ENCODE data around the gene GCNT2. TPM values are rescaled to one million over a fixed set of nuclear protein-coding genes. Genes with fewer than 3 reads are reported as not detected.

The GCNT2 gene
- total and polyA plus RNA-seq, 2 of the 8 experiments (the other 6 are each of a cell fraction or from before 2014, with no cell fraction given), result 19.3 to 52.5 TPM

GRCh38 chr6:10513544-10513943 lies 7.6 kb upstream of the GCNT2 start:
- H3K9me3 ChIP-seq (ENCODE audit: insufficient read depth in 2 of 2, low read depth in 1 of 2, low read length in 1 of 2), result no peaks in the 10 kb centered on the region
- no peak overlapping the region for H4K91ac ChIP-seq (replicated peaks; ENCODE audit: insufficient read length, low read length)
- 91% methylated on average over 2 of the region's 2 CpGs; no CpG with 5 or more reads in 1 of the 2 experiments for WGBS, 2 experiments (ENCODE audit: extremely low coverage in 1 of 2, insufficient coverage in 1 of 2, insufficient read length in 1 of 2, insufficient replicate concordance in 2 of 2, low coverage in 1 of 2, low lambda C conversion rate in 2 of 2, missing lambda C conversion rate in 1 of 2)
- H2BK12ac ChIP-seq (ENCODE audit: low read depth, low read length), result no peak overlapping the region
- TF ChIP-seq JUN (IDR thresholded peaks at IDR 0.05; ENCODE audit: low read depth, low read length) (no peak), SP2 (IDR thresholded peaks at IDR 0.05; ENCODE audit: low read length) (no peak), CBX8 (IDR thresholded peaks at IDR 0.05; ENCODE audit: borderline replicate concordance, low read depth, low read length) (no peak), TBP (IDR thresholded peaks at IDR 0.05; ENCODE audit: low read depth, low read length) (no peak), CTCF (IDR thresholded peaks at IDR 0.05; ENCODE audit: control extremely low read depth in 1 of 3, insufficient read depth in 1 of 3, low read depth in 1 of 3, low read length in 3 of 3) (no peak)
- no peak overlapping the region for H3K14ac ChIP-seq (ENCODE audit: insufficient read length)
- H3K36me3 ChIP-seq (ENCODE audit: control insufficient read depth in 2 of 4, insufficient read depth in 4 of 4, low read length in 3 of 4), result no peaks in the 10 kb centered on the region
- H3K79me1 ChIP-seq (ENCODE audit: low read depth, low read length), result no peaks in the 10 kb centered on the region
- no peak overlapping the region for H2AK5ac ChIP-seq (ENCODE audit: low read depth, low read length)
- no peak overlapping the region for H2AFZ ChIP-seq (ENCODE audit: low read length)
- no peaks in the 10 kb centered on the region for H3K27me3 ChIP-seq (replicated peaks in 1 of 4; ENCODE audit: control insufficient read depth in 3 of 4, extremely low read depth in 1 of 4, insufficient read depth in 3 of 4, low read length in 3 of 4)
- no peak overlapping the region for H3K27ac ChIP-seq (ENCODE audit: low read depth, low read length)
- H3K56ac ChIP-seq (replicated peaks; ENCODE audit: insufficient read length, low read depth, low read length), result no peak overlapping the region
- H3K4ac ChIP-seq (replicated peaks; ENCODE audit: insufficient read length, low read depth, low read length), result no peak overlapping the region
- H4K5ac ChIP-seq (ENCODE audit: insufficient read length, low read depth, low read length), result no peak overlapping the region
- no peak overlapping the region for H2BK20ac ChIP-seq (ENCODE audit: low read length)
- no peak overlapping the region for H3K18ac ChIP-seq (ENCODE audit: extremely low read depth, low read length)
- DNase-seq (ENCODE audit: low read depth in 1 of 2, low spot score in 2 of 2), result no peak
- no peaks in the 10 kb centered on the region for H4K20me1 ChIP-seq (replicated peaks in 1 of 2; ENCODE audit: control insufficient read depth in 1 of 2, insufficient read depth in 2 of 2, low read length in 2 of 2)
- no peak overlapping the region for H4K8ac ChIP-seq (ENCODE audit: extremely low read depth, insufficient read depth, low read length)
- H2BK15ac ChIP-seq (ENCODE audit: low read length), result no peak overlapping the region
- H3K23ac ChIP-seq (ENCODE audit: insufficient read length), result no peak overlapping the region
- H3K79me2 ChIP-seq (ENCODE audit: control insufficient read depth in 1 of 2, insufficient read depth in 2 of 2, low read length in 2 of 2), result no peaks in the 10 kb centered on the region
- POLR2A ChIA-PET (ENCODE audit: partially characterized antibody), result interaction anchor here (0.6 to 1.4 kb wide), 3 partner anchors 9 to 145 kb away, joined by 3 to 4 read pairs (median 3); no protein-coding TSS in a partner anchor
- no peak overlapping the region for H2BK5ac ChIP-seq (ENCODE audit: low read depth, low read length)
- H3K4me2 ChIP-seq (ENCODE audit: insufficient read depth in 1 of 2, low read depth in 2 of 2, low read length in 2 of 2), result no peak overlapping the region
- H2BK120ac ChIP-seq (replicated peaks; ENCODE audit: low read depth, low read length), result no peak overlapping the region
- peaks cover 0 to 7% (median 2%) of the 10 kb centered on the region in 4 experiments; a peak in 3 of 7 replicates for H3K4me1 ChIP-seq (replicated peaks in 1 of 4; ENCODE audit: control insufficient read depth in 3 of 4, insufficient read depth in 4 of 4, low read length in 3 of 4)
- no peaks in the 10 kb centered on the region for H3K23me2 ChIP-seq (ENCODE audit: low read depth, low read length)
- CTCF ChIA-PET (ENCODE audit: partially characterized antibody), result interaction anchor here (0.8 to 1.2 kb wide), 2 partner anchors 14 to 209 kb away, joined by 3 read pairs; partner anchors contain the start of gene TMEM14C
- no peak overlapping the region for H3K9ac ChIP-seq (replicated peaks in 1 of 4; ENCODE audit: extremely low read depth in 1 of 4, low read depth in 3 of 4, low read length in 3 of 4)
- FAIRE-seq, result no peak
- no peak overlapping the region for H3K4me3 ChIP-seq (ENCODE audit: extremely low read depth in 1 of 4, insufficient read depth in 2 of 4, low read depth in 3 of 4, low read length in 4 of 4)
